Esophagus squamous epithelium (tissue), 4 donors: Measurements from ENCODE around the gene ARHGAP32.

Experiments used
- CTCF ChIP-seq, 6 experiments: fragments of 450-650 bp in 4 of 6; fragments of 200-600 bp in 2 of 6; sonication (generic) in 2 of 6; IDR thresholded peaks; one replicate each; pipeline ENCODE4 v1.5.1; 2016 to 2019; ENCODE audit warnings: antibody characterized with exemption in 6 of 6, mild to moderate bottlenecking in 4 of 6, moderate library complexity in 4 of 6
- POLR2A ChIP-seq, 4 donors: fragments of 450-650 bp; IDR thresholded peaks; one replicate each; pipeline ENCODE4 v1.6.1; 2017; ENCODE audit warnings: antibody characterized with exemption in 4 of 4, mild to moderate bottlenecking in 4 of 4, moderate library complexity in 3 of 4

- no peak for TF ChIP-seq CTCF (IDR thresholded peaks at IDR 0.05)
- TF ChIP-seq POLR2A (IDR thresholded peaks at IDR 0.05), result no peak
These were observed 98.8 kb downstream of the ARHGAP32 start for GRCh38 chr11:129093283-129093682.
